Parathyroid adenoma (tissue), 2 donors: ENCODE results near the gene PRDM2.
A peak's percentile ranks its signal among the peaks of the same experiment; 100 is the strongest.

Experiments
- H2AFZ ChIP-seq: fragments of 300-600 bp; sonication (generic); one replicate; pipeline ENCODE4 v1.7.0; 2017; ENCODE audit warnings: antibody characterized with exemption, mild to moderate bottlenecking
- H3K27ac ChIP-seq: fragments of 300-600 bp; sonication (generic); one replicate; pipeline ENCODE4 v1.7.0; 2017
- H3K27me3 ChIP-seq: fragments of 300-600 bp; sonication (generic); one replicate; pipeline ENCODE4 v1.7.0; 2017; ENCODE audit warnings: low read length; ENCODE audit not compliant: control insufficient read depth, insufficient read depth
- H3K36me3 ChIP-seq: fragments of 300-600 bp; sonication (generic); one replicate; pipeline ENCODE4 v1.7.0; 2017; ENCODE audit warnings: low read length; ENCODE audit not compliant: control insufficient read depth, insufficient read depth
- H3K4me1 ChIP-seq: fragments of 300-600 bp; sonication (generic); one replicate; pipeline ENCODE4 v1.7.0; 2017; ENCODE audit warnings: control low read depth
- H3K4me2 ChIP-seq: fragments of 300-600 bp; sonication (generic); one replicate; pipeline ENCODE4 v1.7.0; 2017; ENCODE audit warnings: low read length
- H3K4me3 ChIP-seq: fragments of 300-600 bp; sonication (generic); one replicate; pipeline ENCODE4 v1.7.0; 2017; ENCODE audit warnings: low read depth, low read length
- H3K79me2 ChIP-seq: fragments of 300-600 bp; sonication (generic); one replicate; pipeline ENCODE4 v1.7.0; 2017; ENCODE audit warnings: control low read depth
- H3K9ac ChIP-seq: fragments of 300-600 bp; sonication (generic); one replicate; pipeline ENCODE4 v1.7.0; 2017; ENCODE audit warnings: mild to moderate bottlenecking
- H3K9me3 ChIP-seq: fragments of 300-600 bp; sonication (generic); one replicate; pipeline ENCODE4 v1.7.0; 2017; ENCODE audit warnings: low read length; ENCODE audit not compliant: control insufficient read depth
- CTCF ChIP-seq: fragments of 300-600 bp; sonication (generic); IDR thresholded peaks from one replicate; pipeline ENCODE4 v1.7.0; 2017; ENCODE audit warnings: antibody characterized with exemption, mild to moderate bottlenecking
- donor health status: primary hyperparathyroidism.

PRDM2 gene

GRCh38 chr1:13722808-13723360 is 22.9 kb downstream of the PRDM2 start:
- peaks cover 2% of the 10 kb centered on the region for H3K79me2 ChIP-seq
- no peak overlapping the region for H3K4me3 ChIP-seq
- no peak overlapping the region for H2AFZ ChIP-seq
- H3K9ac ChIP-seq: no peak overlapping the region
- H3K4me2 ChIP-seq: no peak overlapping the region
- H3K4me1 ChIP-seq: no peaks in the 10 kb centered on the region
- TF ChIP-seq CTCF: no peak
- no peaks in the 10 kb centered on the region for H3K36me3 ChIP-seq
- H3K27me3 ChIP-seq: no peaks in the 10 kb centered on the region
- no peaks in the 10 kb centered on the region for H3K9me3 ChIP-seq
- H3K27ac ChIP-seq: no peak overlapping the region

- Histone ChIP-seq H3K9ac (no peak overlapping the region), H3K27me3 (no peaks in the 10 kb centered on the region), H3K36me3 (no peaks in the 10 kb centered on the region), H3K27ac (no peak overlapping the region), H3K79me2 (peaks cover 2% of the 10 kb centered on the region), H2AFZ (no peak overlapping the region), H3K4me2 (no peak overlapping the region), H3K4me1 (no peaks in the 10 kb centered on the region), H3K9me3 (no peaks in the 10 kb centered on the region), H3K4me3 (no peak overlapping the region)
- TF ChIP-seq CTCF: no peak
Measured at GRCh38 chr1:13723810-13724209, 23.8 kb downstream of the PRDM2 start.

GRCh38 chr1:13725714-13726175 is 25.8 kb downstream of the PRDM2 start:
- H3K4me2 ChIP-seq: no peak overlapping the region
- peak; percentile 40 for TF ChIP-seq CTCF
- peaks cover 2% of the 10 kb centered on the region for H3K79me2 ChIP-seq
- no peak overlapping the region for H3K9ac ChIP-seq
- H3K27ac ChIP-seq: no peak overlapping the region
- no peak overlapping the region for H2AFZ ChIP-seq
- no peaks in the 10 kb centered on the region for H3K9me3 ChIP-seq
- H3K4me3 ChIP-seq: no peak overlapping the region
- H3K4me1 ChIP-seq: no peaks in the 10 kb centered on the region
- H3K27me3 ChIP-seq: no peaks in the 10 kb centered on the region
- no peaks in the 10 kb centered on the region for H3K36me3 ChIP-seq

- H3K4me2 ChIP-seq: no peak overlapping the region
- no peaks in the 10 kb centered on the region for H3K9me3 ChIP-seq
- TF ChIP-seq CTCF: no peak
- H3K4me3 ChIP-seq: no peak overlapping the region
- no peak overlapping the region for H2AFZ ChIP-seq
- no peak overlapping the region for H3K27ac ChIP-seq
- H3K27me3 ChIP-seq: no peaks in the 10 kb centered on the region
- H3K36me3 ChIP-seq: no peaks in the 10 kb centered on the region
- H3K9ac ChIP-seq: no peak overlapping the region
- peaks cover 2% of the 10 kb centered on the region for H3K79me2 ChIP-seq
- H3K4me1 ChIP-seq: peaks cover 10% of the 10 kb centered on the region
Measured at GRCh38 chr1:13728091-13728715, 28.2 kb downstream of the PRDM2 start.

GRCh38 chr1:13730291-13730690 is 30.3 kb downstream of the PRDM2 start:
- TF ChIP-seq CTCF: no peak
- no peaks in the 10 kb centered on the region for H3K9me3 ChIP-seq
- peaks cover 2% of the 10 kb centered on the region for H3K79me2 ChIP-seq
- no peaks in the 10 kb centered on the region for H3K36me3 ChIP-seq
- H3K27ac ChIP-seq: no peak overlapping the region
- peak overlapping the region; percentile 15 for H3K4me3 ChIP-seq
- H3K9ac ChIP-seq: no peak overlapping the region
- peak overlapping the region; percentile 20 for H3K4me2 ChIP-seq
- no peaks in the 10 kb centered on the region for H3K27me3 ChIP-seq
- peaks cover 10% of the 10 kb centered on the region for H3K4me1 ChIP-seq
- H2AFZ ChIP-seq: peak overlapping the region; percentile 80
